Large intestine (tissue), 3 donors: ENCODE data around the gene THSD4. TPM values are rescaled to one million over a fixed set of nuclear protein-coding genes. Genes with fewer than 3 reads are reported as not detected.

ENCODE experiments used
- DNase-seq, 2 donors: peaks; one replicate each; pipeline versions ENCODE4 v3.0.0 to v3.0.0-alpha.2; 2013
- H3K27ac ChIP-seq: one replicate; pipeline ENCODE4 v1.5.1; 2013; ENCODE audit warnings: low read length
- H3K27me3 ChIP-seq: 2 replicates; pipeline ENCODE4 v1.6.1; 2013; ENCODE audit warnings: low read length; ENCODE audit not compliant: control insufficient read depth, insufficient read depth
- H3K36me3 ChIP-seq: 2 replicates; pipeline ENCODE4 v1.6.1; 2013; ENCODE audit warnings: low read length; ENCODE audit not compliant: control insufficient read depth, insufficient read depth
- H3K4me1 ChIP-seq: one replicate; pipeline ENCODE4 v1.6.1; 2013; ENCODE audit warnings: low read length; ENCODE audit not compliant: control insufficient read depth, insufficient read depth
- H3K4me3 ChIP-seq: one replicate; pipeline ENCODE4 v1.5.1; 2013; ENCODE audit warnings: low read length
- H3K9me3 ChIP-seq: one replicate; pipeline ENCODE4 v1.6.1; 2013; ENCODE audit warnings: mild to moderate bottlenecking, low read depth, low read length, moderate library complexity; ENCODE audit not compliant: control insufficient read depth
- WGBS: methylation state at CpG from one replicate; pipeline ENCODE4 v1.1.5; 2013; ENCODE audit warnings: low lambda C conversion rate; ENCODE audit not compliant: insufficient coverage; 5-methylcytosine and 5-hydroxymethylcytosine counted together
- polyA plus RNA-seq: library from polyadenylated mRNA; unstranded; fragments of 120-200 nt; gene quantifications from one replicate; pipeline ENCODE4 v1.2.1, GENCODE V29; 2013

THSD4 gene
- polyA plus RNA-seq, 1 donor = 17.5 TPM

DNA sequence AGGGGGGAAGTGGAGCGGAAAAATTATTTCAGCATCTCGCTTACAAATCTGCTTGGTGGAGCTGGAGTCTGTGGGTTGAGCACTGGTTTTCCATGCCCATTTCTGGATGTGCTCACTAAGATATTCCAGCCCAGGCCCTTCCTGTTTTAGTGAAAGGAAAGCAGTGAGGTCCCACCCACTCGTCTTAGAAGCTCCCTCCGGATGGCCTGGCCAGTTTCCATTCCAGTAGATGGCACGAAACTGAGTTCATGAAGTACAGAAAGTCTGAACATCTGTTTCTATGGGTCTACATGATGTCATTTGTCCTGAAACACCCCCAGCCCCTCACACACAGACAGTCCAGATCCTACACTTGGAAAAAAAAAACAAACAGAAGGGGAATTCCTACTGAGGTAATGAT is 31.9 kb upstream of the THSD4 start:
- Histone ChIP-seq H3K36me3 (no peaks in the 10 kb centered on the region), H3K9me3 (no peaks in the 10 kb centered on the region), H3K27ac (no peak overlapping the region), H3K27me3 (no peaks in the 10 kb centered on the region), H3K4me3 (no peak overlapping the region), H3K4me1 (peaks cover 9% of the 10 kb centered on the region)
- no peak for DNase-seq
- no CpG with 5 or more reads among the region's 5 CpGs for WGBS

DNA sequence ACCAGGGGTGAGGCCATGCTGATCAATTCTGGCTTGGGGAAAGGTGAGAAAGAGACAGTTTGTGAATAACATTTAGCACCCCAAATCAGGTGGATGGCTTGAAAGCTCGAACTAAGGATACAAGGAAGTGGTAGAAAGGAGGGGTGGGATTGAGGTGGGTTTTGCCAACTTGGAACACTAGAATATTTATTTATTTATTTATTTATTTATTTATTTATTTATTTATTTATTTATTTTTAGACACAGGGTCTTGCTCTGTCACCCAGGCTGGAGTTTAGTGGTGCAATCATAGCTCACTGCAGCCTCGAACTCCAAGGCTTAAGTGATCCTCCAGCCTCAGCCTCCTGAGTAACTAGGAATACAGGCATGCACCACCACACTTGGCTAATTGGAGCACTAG is 31.0 kb upstream of the THSD4 start:
- Histone ChIP-seq H3K27ac (no peak overlapping the region), H3K27me3 (no peaks in the 10 kb centered on the region), H3K9me3 (no peaks in the 10 kb centered on the region), H3K4me3 (no peak overlapping the region), H3K4me1 (peaks cover 4% of the 10 kb centered on the region), H3K36me3 (no peaks in the 10 kb centered on the region)
- DNase-seq = no peak
- no CpG with 5 or more reads among the region's 2 CpGs for WGBS

GRCh38 chr15:71085809-71086208 is 29.5 kb upstream of the THSD4 start:
- no CpG with 5 or more reads among the region's 3 CpGs for WGBS
- no peaks in the 10 kb centered on the region for H3K36me3 ChIP-seq

DNA sequence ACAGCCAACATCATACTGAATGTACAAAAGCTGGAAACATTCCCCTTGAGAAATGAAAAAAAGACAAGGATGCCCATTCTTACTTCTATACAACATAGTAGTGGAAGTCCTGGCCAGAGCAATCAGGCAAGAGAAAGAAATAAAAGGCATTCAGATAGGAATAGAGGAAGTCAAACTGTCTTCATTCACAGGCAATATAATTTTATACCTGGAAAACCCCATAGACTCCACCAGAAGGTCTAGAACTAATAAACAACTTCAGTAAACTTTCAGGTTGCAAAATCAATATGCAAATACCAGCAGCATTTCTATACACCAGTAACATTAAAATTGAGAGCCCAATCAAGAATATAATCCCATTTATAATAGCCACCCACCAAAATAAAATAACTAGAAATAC is 27.1 kb upstream of the THSD4 start:
- no peaks in the 10 kb centered on the region for H3K36me3 ChIP-seq
- H3K27me3 ChIP-seq = no peaks in the 10 kb centered on the region
- H3K27ac ChIP-seq = no peak overlapping the region
- no peak overlapping the region for H3K4me3 ChIP-seq
- DNase-seq = no peak
- no peaks in the 10 kb centered on the region for H3K9me3 ChIP-seq
- H3K4me1 ChIP-seq = peaks cover under 1% of the 10 kb centered on the region

More at GRCh38 chr15:71085809-71086208, 29.5 kb upstream of the THSD4 start:
- no peaks in the 10 kb centered on the region for H3K9me3 ChIP-seq
- H3K4me3 ChIP-seq = no peak overlapping the region
- no peaks in the 10 kb centered on the region for H3K27me3 ChIP-seq
- no peak overlapping the region for H3K27ac ChIP-seq
- H3K4me1 ChIP-seq = no peaks in the 10 kb centered on the region
- DNase-seq = no peak

GRCh38 chr15:71088683-71089082 is 26.6 kb upstream of the THSD4 start:
- Histone ChIP-seq H3K9me3 (no peaks in the 10 kb centered on the region), H3K4me3 (no peak overlapping the region), H3K27ac (no peak overlapping the region), H3K36me3 (no peaks in the 10 kb centered on the region), H3K27me3 (no peaks in the 10 kb centered on the region), H3K4me1 (peaks cover 3% of the 10 kb centered on the region)
- WGBS = no CpG with 5 or more reads among the region's 1 CpG
- no peak for DNase-seq

DNA sequence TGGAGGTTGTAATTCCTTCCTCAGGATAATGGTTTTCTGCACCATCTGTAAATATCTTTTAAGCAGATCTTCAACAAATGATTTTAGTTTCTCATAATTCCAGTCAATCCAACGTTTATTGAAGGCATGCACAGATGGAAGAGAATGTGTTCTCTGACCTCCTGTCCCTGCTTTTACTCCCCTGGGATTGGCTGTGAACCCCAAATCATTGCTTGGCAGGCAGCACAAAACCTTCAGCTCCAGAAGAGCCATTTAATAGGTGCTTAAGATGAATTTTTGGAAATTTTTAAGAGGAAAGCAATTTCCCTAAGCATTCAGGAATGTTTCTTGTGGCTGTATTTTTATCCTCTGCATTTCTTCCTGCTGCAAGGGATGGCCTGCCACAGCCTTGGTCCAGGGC is 25.5 kb upstream of the THSD4 start:
- no CpG with 5 or more reads among the region's 1 CpG for WGBS
- Histone ChIP-seq H3K4me1 (peaks cover 3% of the 10 kb centered on the region), H3K4me3 (no peak overlapping the region), H3K27ac (no peak overlapping the region), H3K27me3 (no peaks in the 10 kb centered on the region), H3K36me3 (no peaks in the 10 kb centered on the region), H3K9me3 (no peaks in the 10 kb centered on the region)
- DNase-seq = no peak

GRCh38 chr15:71091601-71092000 is 23.7 kb upstream of the THSD4 start:
- H3K27me3 ChIP-seq = no peaks in the 10 kb centered on the region
- H3K4me1 ChIP-seq = peaks cover 3% of the 10 kb centered on the region
- no CpG with 5 or more reads among the region's 1 CpG for WGBS
- no peaks in the 10 kb centered on the region for H3K9me3 ChIP-seq
- H3K4me3 ChIP-seq = no peak overlapping the region
- H3K36me3 ChIP-seq = no peaks in the 10 kb centered on the region
- no peak overlapping the region for H3K27ac ChIP-seq
- DNase-seq = no peak

GRCh38 chr15:71092056-71092600 is 23.1 kb upstream of the THSD4 start:
- no CpG with 5 or more reads among the region's 7 CpGs for WGBS
- DNase-seq = no peak
- H3K27ac ChIP-seq = no peak overlapping the region

GRCh38 chr15:71093054-71094024 is 21.9 kb upstream of the THSD4 start:
- Histone ChIP-seq H3K4me3 (no peak overlapping the region), H3K27me3 (no peaks in the 10 kb centered on the region), H3K4me1 (peaks cover 3% of the 10 kb centered on the region), H3K27ac (no peak overlapping the region), H3K9me3 (no peaks in the 10 kb centered on the region), H3K36me3 (no peaks in the 10 kb centered on the region)
- WGBS = 67% methylated on average over 2 of the region's 11 CpGs
- DNase-seq = peak; percentile 55 to 72

More at GRCh38 chr15:71092056-71092600, 23.1 kb upstream of the THSD4 start:
- Histone ChIP-seq H3K36me3 (no peaks in the 10 kb centered on the region), H3K27me3 (no peaks in the 10 kb centered on the region), H3K9me3 (no peaks in the 10 kb centered on the region), H3K4me1 (peaks cover 3% of the 10 kb centered on the region), H3K4me3 (no peak overlapping the region)

DNA sequence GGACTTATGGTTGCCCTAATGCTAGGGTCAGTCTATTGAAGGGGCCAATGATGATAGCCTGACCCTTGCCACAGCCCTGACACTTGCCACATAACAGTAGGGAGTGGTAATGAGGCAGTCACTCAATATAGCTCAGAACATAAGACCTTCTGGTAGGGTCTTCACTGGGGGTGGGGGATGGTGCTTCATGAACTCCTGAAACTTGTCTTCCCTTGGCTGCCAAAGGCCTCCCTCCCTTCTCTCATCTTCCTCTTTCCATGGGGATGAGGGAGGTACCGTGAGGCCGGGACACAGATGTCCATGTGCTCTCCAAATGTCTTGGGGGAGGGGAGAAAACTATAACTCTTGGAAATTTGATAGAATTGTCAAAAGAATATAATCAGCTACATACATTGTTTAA is 21.1 kb upstream of the THSD4 start:
- Histone ChIP-seq H3K36me3 (no peaks in the 10 kb centered on the region), H3K27me3 (no peaks in the 10 kb centered on the region), H3K4me1 (peaks cover 3% of the 10 kb centered on the region), H3K9me3 (no peaks in the 10 kb centered on the region), H3K27ac (no peak overlapping the region), H3K4me3 (no peak overlapping the region)
- no CpG with 5 or more reads among the region's 2 CpGs for WGBS
- no peak for DNase-seq
